ENCODE results near the gene ALOX5AP. TPM values are rescaled to one million over a fixed set of nuclear protein-coding genes. Genes with fewer than 3 reads are reported as not detected.

ALOX5AP gene
- total RNA-seq, 6 experiments from 2014 or later, result not detected

- Mint-ChIP-seq H3K27me3 (ENCODE audit: insufficient read depth) (peaks cover 2% of the 10 kb centered on the region), H3K9me3 (no peaks in the 10 kb centered on the region), H3K4me3 (no peak overlapping the region), H3K4me1 (ENCODE audit: low read depth) (peaks cover 35% of the 10 kb centered on the region), H3K27ac (no peak overlapping the region), H3K36me3 (ENCODE audit: low read depth) (no peaks in the 10 kb centered on the region)
- TF ChIP-seq, protein P1, sequence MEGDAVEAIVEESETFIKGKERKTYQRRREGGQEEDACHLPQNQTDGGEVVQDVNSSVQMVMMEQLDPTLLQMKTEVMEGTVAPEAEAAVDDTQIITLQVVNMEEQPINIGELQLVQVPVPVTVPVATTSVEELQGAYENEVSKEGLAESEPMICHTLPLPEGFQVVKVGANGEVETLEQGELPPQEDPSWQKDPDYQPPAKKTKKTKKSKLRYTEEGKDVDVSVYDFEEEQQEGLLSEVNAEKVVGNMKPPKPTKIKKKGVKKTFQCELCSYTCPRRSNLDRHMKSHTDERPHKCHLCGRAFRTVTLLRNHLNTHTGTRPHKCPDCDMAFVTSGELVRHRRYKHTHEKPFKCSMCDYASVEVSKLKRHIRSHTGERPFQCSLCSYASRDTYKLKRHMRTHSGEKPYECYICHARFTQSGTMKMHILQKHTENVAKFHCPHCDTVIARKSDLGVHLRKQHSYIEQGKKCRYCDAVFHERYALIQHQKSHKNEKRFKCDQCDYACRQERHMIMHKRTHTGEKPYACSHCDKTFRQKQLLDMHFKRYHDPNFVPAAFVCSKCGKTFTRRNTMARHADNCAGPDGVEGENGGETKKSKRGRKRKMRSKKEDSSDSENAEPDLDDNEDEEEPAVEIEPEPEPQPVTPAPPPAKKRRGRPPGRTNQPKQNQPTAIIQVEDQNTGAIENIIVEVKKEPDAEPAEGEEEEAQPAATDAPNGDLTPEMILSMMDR (IDR thresholded peaks at IDR 0.05), result no peak
- DNase-seq, result no peak
Observed at GRCh38 chr13:30799356-30799824, 64.0 kb downstream of the ALOX5AP start.

DNA sequence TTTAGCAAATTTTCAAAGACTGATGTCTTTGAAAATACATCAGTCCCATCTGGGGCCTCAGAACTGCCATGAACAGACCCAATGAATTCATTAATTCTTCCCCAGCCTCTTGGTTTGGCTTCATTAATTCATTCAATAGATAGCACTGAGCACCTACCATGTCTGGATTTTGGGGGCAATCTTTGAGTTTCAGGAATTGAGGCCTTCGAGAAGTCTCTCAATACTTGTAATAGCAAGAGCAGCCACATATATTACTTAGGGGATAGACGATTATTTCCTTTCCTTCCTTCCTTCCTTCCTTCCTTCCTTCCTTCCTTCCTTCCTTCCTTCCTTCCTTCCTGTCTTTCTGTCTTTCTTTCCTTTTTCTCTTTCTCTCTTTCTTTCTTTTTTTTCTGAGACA lies 64.8 kb downstream of the ALOX5AP start:
- no peak for DNase-seq
- no peaks in the 10 kb centered on the region for H3K9me3 Mint-ChIP-seq
- no peaks in the 10 kb centered on the region for H3K36me3 Mint-ChIP-seq (ENCODE audit: low read depth)
- TF ChIP-seq, protein P1 (IDR thresholded peaks at IDR 0.05), result no peak
- no peak overlapping the region for H3K4me3 Mint-ChIP-seq
- no peak overlapping the region for H3K27ac Mint-ChIP-seq
- peaks cover 2% of the 10 kb centered on the region for H3K27me3 Mint-ChIP-seq (ENCODE audit: insufficient read depth)
- H3K4me1 Mint-ChIP-seq (ENCODE audit: low read depth), result peaks cover 35% of the 10 kb centered on the region

DNA sequence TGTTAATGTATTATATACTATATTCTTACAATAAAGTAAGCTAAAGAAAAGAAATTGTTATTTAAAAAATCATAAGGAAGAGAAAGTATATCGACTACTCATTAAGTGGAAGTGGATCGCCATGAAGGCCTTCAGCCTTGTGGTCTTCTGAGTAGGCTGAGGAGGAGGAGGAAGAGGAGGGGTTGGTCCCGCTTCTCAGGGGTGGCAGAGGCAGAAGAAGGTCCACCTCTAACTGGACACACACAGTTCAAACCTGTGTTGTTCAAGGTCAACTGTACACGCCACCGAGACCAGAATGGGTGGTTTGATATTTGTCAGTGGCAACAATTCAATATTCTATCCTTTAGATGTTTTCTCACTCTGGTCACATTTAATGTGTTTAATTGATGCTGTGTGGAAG lies 67.2 kb downstream of the ALOX5AP start:
- Mint-ChIP-seq H3K36me3 (ENCODE audit: low read depth) (no peaks in the 10 kb centered on the region), H3K27me3 (ENCODE audit: insufficient read depth) (peaks cover 2% of the 10 kb centered on the region), H3K27ac (no peak overlapping the region), H3K4me1 (ENCODE audit: low read depth) (peaks cover 32% of the 10 kb centered on the region), H3K4me3 (no peak overlapping the region; the same call in 1 of the 2 replicates), H3K9me3 (no peaks in the 10 kb centered on the region)
- TF ChIP-seq, protein P1 (IDR thresholded peaks at IDR 0.05), result no peak
- DNase-seq, result no peak

DNA sequence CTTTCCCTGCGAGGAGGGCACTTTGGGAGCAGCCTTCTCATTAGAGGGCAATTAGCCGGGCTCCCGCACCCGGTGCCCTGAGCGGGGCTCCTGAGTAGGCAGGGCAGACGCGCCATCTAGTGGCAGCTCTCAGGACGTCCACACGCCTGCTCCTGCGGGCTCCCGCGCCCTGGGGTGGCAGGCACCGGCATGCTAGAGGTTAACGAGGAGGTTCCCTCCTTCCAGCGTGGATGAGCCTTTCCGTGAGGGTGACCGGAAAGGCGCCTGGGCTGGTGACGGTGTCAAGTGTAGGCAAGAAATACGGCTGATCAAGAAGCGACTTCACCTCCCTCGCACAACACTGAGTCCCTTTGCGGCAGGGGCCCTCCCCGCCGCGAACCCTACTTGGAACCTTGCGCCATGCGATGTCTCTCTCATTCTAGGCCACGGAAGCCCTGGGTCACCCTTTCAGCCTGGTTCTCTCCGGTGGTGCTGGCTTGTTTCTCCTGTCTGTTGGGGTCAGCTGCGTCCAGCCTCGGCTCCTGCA lies 67.7 kb downstream of the ALOX5AP start:
- DNase-seq, result peak; percentile 66
- Mint-ChIP-seq H3K27me3 (ENCODE audit: insufficient read depth) (peaks cover 2% of the 10 kb centered on the region), H3K9me3 (no peaks in the 10 kb centered on the region), H3K4me3 (peak overlapping the region; percentile 58), H3K27ac (peak overlapping the region; percentile 50; the same call in 1 of the 2 replicates), H3K4me1 (ENCODE audit: low read depth) (peaks cover 34% of the 10 kb centered on the region), H3K36me3 (ENCODE audit: low read depth) (no peaks in the 10 kb centered on the region)
- TF ChIP-seq, protein P1 (IDR thresholded peaks at IDR 0.05), result peak; percentile 99

DNA sequence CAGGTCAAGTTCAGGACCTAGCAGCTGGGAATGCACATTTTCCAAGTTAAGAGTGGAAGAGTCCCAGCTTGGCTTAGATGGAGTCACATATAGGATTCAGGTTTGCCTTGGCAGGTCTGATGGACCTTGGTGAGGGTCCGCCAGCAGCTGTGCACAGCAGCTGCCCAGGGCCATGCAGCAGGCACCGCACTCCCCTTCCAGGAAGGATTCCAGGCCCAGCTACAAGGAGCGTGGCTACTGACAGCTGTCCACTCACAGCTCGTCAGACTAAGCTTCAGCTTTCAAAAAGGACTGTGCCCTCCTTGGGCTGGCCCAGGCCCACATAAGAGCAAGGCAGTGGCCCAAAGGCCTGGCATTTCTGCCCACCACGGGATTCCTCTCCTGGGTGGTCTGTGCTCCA lies 68.4 kb downstream of the ALOX5AP start:
- peaks cover 2% of the 10 kb centered on the region for H3K27me3 Mint-ChIP-seq (ENCODE audit: insufficient read depth)
- peaks cover 40% of the 10 kb centered on the region for H3K4me1 Mint-ChIP-seq (ENCODE audit: low read depth)
- peak overlapping the region; percentile 50; the same call in 1 of the 2 replicates for H3K27ac Mint-ChIP-seq
- H3K9me3 Mint-ChIP-seq, result no peaks in the 10 kb centered on the region
- TF ChIP-seq, protein P1 (IDR thresholded peaks at IDR 0.05), result no peak
- H3K4me3 Mint-ChIP-seq, result no peak overlapping the region; the same call in 1 of the 2 replicates
- no peaks in the 10 kb centered on the region for H3K36me3 Mint-ChIP-seq (ENCODE audit: low read depth)
- no peak for DNase-seq
